SU-DHL-6 (cell line): Measurements from ENCODE around the gene POMGNT2.

Experiments
- H2AFZ ChIP-seq: fragments of 200-600 bp; sonication (generic); 2 replicates; pipeline ENCODE4 v1.6.1; 2014; ENCODE audit warnings: low read depth, mild to moderate bottlenecking, moderate library complexity, mixed read lengths, antibody characterized with exemption, low read length; ENCODE audit not compliant: severe bottlenecking
- H3F3A ChIP-seq: fragments of 200-600 bp; shearing (Covaris generic); 2 replicates; pipeline ENCODE4 v1.6.0; 2016; ENCODE audit warnings: antibody characterized with exemption, mild to moderate bottlenecking; ENCODE audit not compliant: insufficient read depth
- H3K27ac ChIP-seq: fragments of 200-600 bp; sonication (generic); 2 replicates; pipeline ENCODE4 v1.5.1; 2016; ENCODE audit warnings: low read depth, mild to moderate bottlenecking, low read length, moderate library complexity, mixed read lengths
- H3K27me3 ChIP-seq: fragments of 200-600 bp; sonication (generic), shearing (Covaris generic); 2 replicates; pipeline ENCODE4 v1.6.0; 2014; ENCODE audit warnings: mild to moderate bottlenecking, low read length
- H3K36me3 ChIP-seq: fragments of 200-600 bp; sonication (generic); 2 replicates; pipeline ENCODE4 v1.6.1; 2014; ENCODE audit warnings: mild to moderate bottlenecking, low read length, mixed read lengths
- H3K4me2 ChIP-seq: fragments of 300-600, 200-600 bp; shearing (Covaris generic), sonication (generic); 2 replicates; pipeline ENCODE4 v1.6.0; 2014; ENCODE audit warnings: low read length, low read depth, mild to moderate bottlenecking; ENCODE audit not compliant: poor library complexity, severe bottlenecking
- H3K4me3 ChIP-seq: fragments of 200-600 bp; sonication (generic); 2 replicates; pipeline ENCODE4 v1.5.1; 2014; ENCODE audit warnings: antibody characterized with exemption, low read length, mild to moderate bottlenecking, mixed read lengths; ENCODE audit not compliant: insufficient read depth, poor library complexity, severe bottlenecking
- H3K79me2 ChIP-seq: fragments of 200-600 bp; sonication (generic); 2 replicates; pipeline ENCODE4 v1.6.1; 2014; ENCODE audit warnings: mild to moderate bottlenecking, low read length, moderate library complexity; ENCODE audit not compliant: insufficient read depth
- H3K9ac ChIP-seq: fragments of 200-600 bp; sonication (generic); 2 replicates; pipeline ENCODE4 v1.7.0; 2014; ENCODE audit warnings: mild to moderate bottlenecking, low read length
- H3K9me2 ChIP-seq: fragments of 200-600 bp; sonication (generic); replicated peaks from 2 replicates; pipeline ENCODE4 v1.6.1; 2014; ENCODE audit warnings: low read length; ENCODE audit not compliant: insufficient read depth
- H3K9me3 ChIP-seq: fragments of 200-600 bp; sonication (generic); 2 replicates; pipeline ENCODE4 v1.6.1; 2014; ENCODE audit warnings: low read length, mixed read lengths; ENCODE audit not compliant: insufficient read depth
- H4K20me1 ChIP-seq: fragments of 200-600 bp; sonication (generic); 2 replicates; pipeline ENCODE4 v1.6.1; 2014; ENCODE audit warnings: low read depth, mild to moderate bottlenecking, antibody characterized with exemption, low read length, moderate library complexity, mixed read lengths
- CTCF ChIP-seq: fragments of 200-600 bp; sonication (generic); IDR thresholded peaks from one replicate; pipeline ENCODE4 v1.5.1; 2017; ENCODE audit warnings: antibody characterized with exemption, mild to moderate bottlenecking, low read length, moderate library complexity; ENCODE audit not compliant: insufficient read depth, poor library complexity, severe bottlenecking
- EZH2phosphoT487 ChIP-seq: fragments of 200-600 bp; sonication (generic), shearing (Covaris generic); conservative IDR thresholded peaks from 2 replicates; pipeline ENCODE4 v1.6.1; 2018; ENCODE audit warnings: mild to moderate bottlenecking, antibody characterized with exemption, low read length, moderate library complexity, mixed read lengths

The POMGNT2 gene

GRCh38 chr3:43105596-43106292, at the start of gene POMGNT2:
POMGNT2 (minus strand) TSS chr3:43106079; CDS start chr3:43081431, 24,648 bp downstream.
- no peaks in the 10 kb centered on the region for H4K20me1 ChIP-seq
- no peak within 1 kb of the TSS for H3K4me3 ChIP-seq
- H3K9me3 ChIP-seq = no peaks in the 10 kb centered on the region
- H3F3A ChIP-seq = no peaks in the 10 kb centered on the region
- H3K36me3 ChIP-seq = no peaks in the 10 kb centered on the region
- TF ChIP-seq EZH2phosphoT487 (no peak), CTCF (no peak)
- H2AFZ ChIP-seq = no peak within 1 kb of the TSS
- H3K27ac ChIP-seq = no peak within 1 kb of the TSS
- H3K27me3 ChIP-seq = no peaks in the 10 kb centered on the region
- H3K9me2 ChIP-seq = no peaks in the 10 kb centered on the region
- H3K79me2 ChIP-seq = no peaks in the 10 kb centered on the region
- H3K4me2 ChIP-seq = no peak within 1 kb of the TSS
- H3K9ac ChIP-seq = no peak within 1 kb of the TSS

GRCh38 chr3:43154980-43155379, 49.1 kb upstream of the POMGNT2 start:
- Histone ChIP-seq H3K9me2 (no peaks in the 10 kb centered on the region), H3K9ac (no peak overlapping the region), H4K20me1 (no peaks in the 10 kb centered on the region), H3K79me2 (no peaks in the 10 kb centered on the region), H3F3A (no peaks in the 10 kb centered on the region), H3K4me2 (no peak overlapping the region), H3K36me3 (no peaks in the 10 kb centered on the region), H3K4me3 (no peak overlapping the region), H2AFZ (no peak overlapping the region), H3K9me3 (no peaks in the 10 kb centered on the region), H3K27ac (no peak overlapping the region), H3K27me3 (no peaks in the 10 kb centered on the region)
- TF ChIP-seq CTCF (no peak), EZH2phosphoT487 (no peak)

- no peaks in the 10 kb centered on the region for H3K36me3 ChIP-seq
- no peak overlapping the region for H2AFZ ChIP-seq
- TF ChIP-seq CTCF = no peak
- no peak for TF ChIP-seq EZH2phosphoT487
- no peak overlapping the region for H3K4me3 ChIP-seq
- H3F3A ChIP-seq = no peaks in the 10 kb centered on the region
- no peaks in the 10 kb centered on the region for H3K9me2 ChIP-seq
- H3K27me3 ChIP-seq = no peaks in the 10 kb centered on the region
- no peak overlapping the region for H3K9ac ChIP-seq
- H3K4me2 ChIP-seq = no peak overlapping the region
- H3K9me3 ChIP-seq = no peaks in the 10 kb centered on the region
- H4K20me1 ChIP-seq = no peaks in the 10 kb centered on the region
- H3K79me2 ChIP-seq = no peaks in the 10 kb centered on the region
- no peak overlapping the region for H3K27ac ChIP-seq
Observed at GRCh38 chr3:43153216-43154083, 47.6 kb upstream of the POMGNT2 start.
